RKO (cell line): Measurements from ENCODE around the gene HTRA3.

Source experiments
- DNase-seq: peaks from one replicate; pipeline ENCODE4 v3.0.0-alpha.2; 2016; ENCODE audit warnings: low spot score

Gene HTRA3

GRCh38 chr4:8293131-8293975, 23.8 kb downstream of the HTRA3 start:
- DNase-seq: no peak

GRCh38 chr4:8294036-8294435, 24.5 kb downstream of the HTRA3 start:
- DNase-seq: no peak

- no peak for DNase-seq
Observed at GRCh38 chr4:8294775-8295174, 25.2 kb downstream of the HTRA3 start.

- DNase-seq: no peak
Observed at GRCh38 chr4:8295471-8295870, 25.9 kb downstream of the HTRA3 start.

DNA sequence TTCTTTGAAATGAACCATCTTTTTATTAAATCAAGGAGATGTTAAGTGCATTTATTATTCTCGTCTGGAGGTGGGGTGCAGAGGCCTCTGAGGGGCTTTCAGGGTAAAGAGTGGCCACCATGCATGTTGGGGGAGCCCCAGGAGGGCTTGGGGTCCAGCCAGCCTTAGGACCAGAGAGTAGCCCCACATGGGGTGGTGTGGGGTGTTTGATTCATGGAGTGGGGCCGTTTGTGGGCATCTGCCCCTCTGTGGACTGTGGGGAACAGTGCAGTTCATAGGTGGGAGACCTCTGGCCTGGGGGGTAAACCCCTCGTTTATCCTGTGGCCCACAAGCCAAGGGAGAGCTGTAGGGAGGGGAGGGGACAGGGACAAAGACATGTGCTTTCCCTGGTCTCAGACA, 26.9 kb downstream of the HTRA3 start:
- DNase-seq: no peak

- no peak for DNase-seq
Observed at GRCh38 chr4:8297141-8297601, 27.6 kb downstream of the HTRA3 start.

DNA sequence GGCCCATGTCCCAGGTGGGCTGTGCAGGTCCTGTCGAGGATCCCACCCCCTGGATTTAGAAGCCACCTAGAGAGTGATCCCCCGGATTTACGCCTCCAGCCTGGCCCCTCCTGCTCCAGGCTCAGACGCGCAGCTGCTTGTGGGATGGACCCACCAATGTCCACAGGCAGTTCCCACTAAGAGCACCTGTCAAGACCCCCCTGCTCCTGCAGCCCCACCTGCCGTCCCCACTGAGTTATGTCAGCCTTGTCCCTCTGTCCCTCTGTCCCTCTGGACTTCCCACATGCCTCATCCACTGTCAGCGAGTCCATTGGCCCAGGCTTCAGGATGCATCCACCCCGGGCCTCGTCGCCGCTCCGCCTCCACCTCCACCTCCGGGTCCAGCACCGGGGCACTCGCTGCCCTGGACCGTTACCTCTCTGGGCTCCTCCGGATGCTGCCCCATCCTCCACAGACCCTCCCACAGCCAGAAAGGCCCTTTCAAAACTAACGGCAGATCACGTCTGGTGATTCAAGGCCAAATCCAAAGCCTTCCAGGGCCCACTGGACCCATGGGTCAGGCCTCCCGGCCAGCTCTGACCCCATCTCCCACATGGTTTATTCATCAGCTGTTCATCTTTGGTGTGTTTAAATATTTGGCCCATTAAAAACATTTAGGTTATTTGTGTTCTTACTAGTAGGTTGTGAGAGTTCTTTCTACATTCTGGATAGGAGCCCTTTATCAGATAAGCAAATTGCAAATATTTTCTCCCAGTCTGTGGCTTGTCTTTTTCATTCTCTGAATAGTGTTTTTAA, 28.3 kb downstream of the HTRA3 start:
- DNase-seq: no peak

- no peak for DNase-seq
Observed at GRCh38 chr4:8300832-8301231, 31.3 kb downstream of the HTRA3 start.

GRCh38 chr4:8301851-8302730, 32.5 kb downstream of the HTRA3 start:
- no peak for DNase-seq

GRCh38 chr4:8303081-8303480, 33.5 kb downstream of the HTRA3 start:
- DNase-seq: no peak

GRCh38 chr4:8303485-8304281, 34.1 kb downstream of the HTRA3 start:
- DNase-seq: peak; percentile 87

DNA sequence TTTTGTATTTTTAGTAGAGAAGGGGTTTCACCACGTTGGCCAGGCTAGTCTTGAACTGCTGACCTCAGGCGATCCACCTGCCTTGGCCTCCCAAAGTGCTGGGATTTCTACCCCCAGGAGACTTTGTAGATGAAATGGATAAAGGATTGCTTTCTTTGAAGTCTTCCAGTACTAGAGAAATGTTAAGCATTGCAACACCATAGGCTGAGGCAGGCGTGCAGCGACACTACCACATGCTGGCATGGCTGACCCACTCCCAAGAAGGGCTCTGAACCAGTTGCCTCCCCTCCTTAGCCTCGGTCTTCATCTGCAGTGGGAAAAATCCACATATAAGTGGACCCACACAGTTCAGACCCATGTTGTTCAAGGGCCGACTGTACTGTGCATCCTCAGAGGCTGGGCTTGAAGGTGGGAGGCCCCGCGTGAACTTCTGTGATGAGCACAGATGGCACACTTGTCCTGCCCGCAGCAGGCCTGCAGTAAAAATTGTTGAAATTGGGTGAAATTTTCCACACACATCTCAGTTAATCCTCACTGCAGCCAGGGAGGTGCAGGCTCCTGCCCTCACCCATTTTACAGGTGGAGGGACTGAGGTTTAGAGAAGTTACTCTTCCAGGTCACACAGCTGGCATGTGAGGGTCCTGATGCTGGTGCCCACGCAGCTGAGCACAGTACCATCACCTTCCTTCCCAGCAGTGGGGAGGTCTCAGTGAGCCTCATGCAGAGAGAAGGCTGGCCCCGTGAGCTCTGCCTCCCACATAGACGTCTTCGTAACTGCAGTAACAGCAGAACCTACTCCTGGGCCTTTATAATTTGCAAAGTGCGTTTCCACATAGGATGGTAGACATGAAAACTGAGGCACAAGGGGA, 35.5 kb downstream of the HTRA3 start:
- no peak for DNase-seq

- DNase-seq: no peak
Observed at GRCh38 chr4:8305851-8306471, 36.4 kb downstream of the HTRA3 start.

DNA sequence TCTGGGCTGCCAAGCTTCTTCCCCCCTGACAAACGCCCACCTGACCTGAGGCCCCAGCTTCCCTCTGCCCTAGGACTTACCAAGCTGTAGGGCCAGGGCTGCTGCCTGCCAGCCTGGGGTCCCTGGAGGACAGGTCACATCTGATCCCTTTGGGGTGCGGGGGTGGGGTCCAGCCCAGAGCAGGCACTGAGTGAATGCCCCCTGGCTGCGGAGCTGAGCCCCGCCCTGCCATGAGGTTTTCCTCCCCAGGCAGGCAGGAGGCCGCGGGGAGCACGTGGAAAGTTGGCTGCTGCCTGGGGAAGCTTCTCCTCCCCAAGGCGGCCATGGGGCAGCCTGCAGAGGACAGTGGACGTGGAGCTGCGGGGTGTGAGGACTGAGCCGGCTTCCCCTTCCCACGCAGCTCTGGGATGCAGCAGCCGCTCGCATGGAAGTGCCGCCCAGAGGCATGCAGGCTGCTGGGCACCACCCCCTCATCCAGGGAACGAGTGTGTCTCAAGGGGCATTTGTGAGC, 37.0 kb downstream of the HTRA3 start:
- DNase-seq: no peak

- no peak for DNase-seq
Observed at GRCh38 chr4:8307121-8307520, 37.6 kb downstream of the HTRA3 start.

DNA sequence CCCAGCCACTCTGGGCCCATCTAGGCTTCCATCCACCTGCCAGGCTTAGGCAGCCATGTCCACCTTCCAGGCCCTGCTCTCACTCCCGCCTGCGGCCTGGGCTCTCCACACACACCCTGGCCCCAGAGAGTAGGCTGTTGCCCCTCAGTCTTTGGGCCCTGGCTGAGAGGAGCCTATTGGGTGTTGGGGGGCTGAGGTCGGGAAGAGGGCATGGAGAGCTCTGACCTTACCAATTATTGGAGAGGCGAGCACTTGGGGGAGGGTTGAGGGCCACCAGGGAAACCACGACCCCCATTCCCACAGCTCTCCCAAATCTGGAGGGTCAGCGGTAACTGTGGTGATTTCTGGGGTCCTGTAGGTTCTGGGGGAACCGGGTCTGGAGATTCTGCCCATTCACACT, 38.2 kb downstream of the HTRA3 start:
- DNase-seq: no peak

- DNase-seq: no peak
Observed at GRCh38 chr4:8308144-8308543, 38.6 kb downstream of the HTRA3 start.

DNA sequence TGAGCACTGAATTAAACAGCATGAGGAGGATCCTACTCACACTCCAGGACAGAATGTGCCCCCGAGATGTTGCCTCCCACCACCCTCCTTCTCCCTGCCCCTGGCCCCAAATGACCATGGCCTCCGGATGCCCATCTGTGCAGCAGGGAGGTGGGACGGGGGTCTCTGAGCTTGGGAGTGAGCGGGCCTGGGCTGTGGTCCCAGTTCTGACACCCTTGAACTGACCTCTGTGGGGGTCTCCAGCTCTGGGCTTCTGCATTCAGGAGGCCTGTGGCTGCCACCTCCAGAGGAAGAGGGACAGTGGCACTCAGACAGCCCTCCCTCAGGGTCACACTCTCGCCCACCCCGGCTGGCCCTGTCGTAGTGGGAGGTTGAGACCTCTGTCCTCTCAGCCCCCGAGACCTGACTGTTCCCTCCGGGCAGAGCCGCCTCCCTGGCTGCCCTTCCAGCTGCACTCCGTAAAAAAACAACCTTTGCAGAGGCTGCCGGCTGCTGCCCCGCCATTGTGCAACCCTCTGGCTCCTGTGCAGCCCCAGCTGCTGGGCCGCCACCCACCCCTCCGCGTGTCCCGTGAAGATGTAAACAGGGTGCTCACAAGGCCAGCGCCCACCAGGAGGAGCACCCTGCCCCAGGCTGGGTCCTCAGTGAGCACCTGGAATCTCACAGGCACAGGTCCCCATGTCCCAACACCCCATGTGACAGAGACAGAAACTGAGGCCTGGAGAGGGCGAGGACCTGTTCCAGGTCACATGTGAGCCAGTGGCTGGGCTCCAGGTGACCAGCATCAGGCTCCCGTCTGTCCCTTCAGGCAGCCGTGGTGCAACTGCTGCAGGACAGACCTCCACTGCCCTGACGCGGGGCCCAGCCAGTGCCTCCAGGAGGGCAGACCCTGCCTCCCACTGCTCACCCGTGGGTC, 39.6 kb downstream of the HTRA3 start:
- DNase-seq: no peak

DNA sequence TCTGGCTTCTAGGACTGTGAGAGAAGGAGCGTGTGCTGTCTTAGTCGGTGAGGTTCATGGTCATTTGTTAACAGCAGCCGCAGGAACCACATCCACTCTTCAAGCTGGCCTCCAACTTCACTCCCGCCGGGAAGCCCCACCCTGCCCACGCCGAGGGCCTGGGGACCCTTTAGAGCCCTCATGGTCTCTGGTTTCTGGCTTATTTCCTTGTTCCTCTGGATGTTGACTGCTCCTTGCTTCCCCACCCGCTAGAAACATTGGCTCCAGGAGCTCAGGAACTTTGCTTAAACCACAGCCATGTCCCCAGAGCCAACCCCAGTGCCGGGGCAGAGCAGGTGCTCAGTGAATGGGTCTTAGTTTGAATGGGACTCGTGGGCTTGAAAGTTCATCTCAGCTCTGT, 40.8 kb downstream of the HTRA3 start:
- no peak for DNase-seq
